ENCODE results near the gene MAGI2. TPM values are rescaled to one million over a fixed set of nuclear protein-coding genes. Genes with fewer than 3 reads are reported as not detected.

Gene MAGI2
- total and polyA plus RNA-seq, 2 experiments from 2014 or later: 10.4 to 26.4 TPM

- TF ChIP-seq EZH2 (IDR thresholded peaks at IDR 0.05; ENCODE audit: low read depth, unreplicated experiment): no peak
- no peak for TF ChIP-seq REST (IDR thresholded peaks at IDR 0.05; ENCODE audit: unreplicated experiment)
- no peak for TF ChIP-seq NANOG (IDR thresholded peaks at IDR 0.05; ENCODE audit: borderline replicate concordance)
- TF ChIP-seq EZH2phosphoT487 (IDR thresholded peaks at IDR 0.05; ENCODE audit: unreplicated experiment): no peak
- no peak for TF ChIP-seq ETS1 (IDR thresholded peaks at IDR 0.05)
Measured at GRCh38 chr7:77975672-77976480, 1477.6 kb downstream of the MAGI2 start (continued).

GRCh38 chr7:77971726-77972125 is 1481.7 kb downstream of the MAGI2 start:
- Mint-ChIP-seq H3K9me3 (no peaks in the 10 kb centered on the region), H3K4me3 (no peak overlapping the region), H3K4me1 (no peaks in the 10 kb centered on the region), H3K27ac (no peak overlapping the region), H3K36me3 (ENCODE audit: low read depth) (no peaks in the 10 kb centered on the region), H3K27me3 (ENCODE audit: insufficient read depth, low read depth, poor library complexity) (no peaks in the 10 kb centered on the region)
- H3K27me3 ChIP-seq (ENCODE audit: insufficient read depth): no peaks in the 10 kb centered on the region
- DNase-seq (ENCODE audit: low spot score) (no peak), ATAC-seq (no peak)
- H3K4me2 ChIP-seq: no peak overlapping the region
- H3K4me1 ChIP-seq (ENCODE audit: insufficient read depth): no peaks in the 10 kb centered on the region
- no peak overlapping the region for H3K27ac ChIP-seq (ENCODE audit: low read depth)
- H3K79me2 ChIP-seq (replicated peaks; ENCODE audit: insufficient read depth): no peaks in the 10 kb centered on the region
- no peak overlapping the region for H2AFZ ChIP-seq
- no peaks in the 10 kb centered on the region for H4K20me1 ChIP-seq (replicated peaks; ENCODE audit: insufficient read depth)
- no peaks in the 10 kb centered on the region for H3K36me3 ChIP-seq (ENCODE audit: insufficient read depth)
- no peaks in the 10 kb centered on the region for H3F3A ChIP-seq (replicated peaks; ENCODE audit: low read depth)
- H3K4me3 ChIP-seq: no peak overlapping the region
- H3K9me2 ChIP-seq (ENCODE audit: insufficient read depth): no peaks in the 10 kb centered on the region
- TF ChIP-seq ZNF331 (CRISPR knock-in tag; IDR thresholded peaks at IDR 0.05; ENCODE audit: low read depth): no peak
- TF ChIP-seq EZH2 (IDR thresholded peaks at IDR 0.05; ENCODE audit: low read depth, unreplicated experiment): no peak
- TF ChIP-seq ZNF462 (CRISPR knock-in tag; IDR thresholded peaks at IDR 0.05): no peak
- TF ChIP-seq JUNB (IDR thresholded peaks at IDR 0.05; ENCODE audit: unreplicated experiment): no peak
- TF ChIP-seq NANOG (IDR thresholded peaks at IDR 0.05; ENCODE audit: borderline replicate concordance): no peak
- no peak for TF ChIP-seq CTCF (conservative IDR thresholded peaks at IDR 0.05; ENCODE audit: low read depth in 2 of 2)
- TF ChIP-seq STAT1 (IDR thresholded peaks at IDR 0.05; ENCODE audit: unreplicated experiment): no peak
- no peak for TF ChIP-seq POLR2AphosphoS5 (IDR thresholded peaks at IDR 0.05; ENCODE audit: low read depth)
- no peak for TF ChIP-seq ZNF114 (CRISPR knock-in tag; IDR thresholded peaks at IDR 0.05)
